HG03432 (cell line): ENCODE data around the gene FAM120AOS.
"Not testable (repeated sequence)": the region's sequence is repeated elsewhere in the genome, so short reads cannot be mapped to it uniquely, and the experiment has no call there.

Experiments
- ATAC-seq: cut with Tn5 transposase; IDR thresholded peaks from one replicate; pipeline ENCODE4 v1.9.1; 2021; ENCODE audit warnings: mild to moderate bottlenecking, moderate library complexity; ENCODE audit not compliant: unreplicated experiment

FAM120AOS gene

DNA sequence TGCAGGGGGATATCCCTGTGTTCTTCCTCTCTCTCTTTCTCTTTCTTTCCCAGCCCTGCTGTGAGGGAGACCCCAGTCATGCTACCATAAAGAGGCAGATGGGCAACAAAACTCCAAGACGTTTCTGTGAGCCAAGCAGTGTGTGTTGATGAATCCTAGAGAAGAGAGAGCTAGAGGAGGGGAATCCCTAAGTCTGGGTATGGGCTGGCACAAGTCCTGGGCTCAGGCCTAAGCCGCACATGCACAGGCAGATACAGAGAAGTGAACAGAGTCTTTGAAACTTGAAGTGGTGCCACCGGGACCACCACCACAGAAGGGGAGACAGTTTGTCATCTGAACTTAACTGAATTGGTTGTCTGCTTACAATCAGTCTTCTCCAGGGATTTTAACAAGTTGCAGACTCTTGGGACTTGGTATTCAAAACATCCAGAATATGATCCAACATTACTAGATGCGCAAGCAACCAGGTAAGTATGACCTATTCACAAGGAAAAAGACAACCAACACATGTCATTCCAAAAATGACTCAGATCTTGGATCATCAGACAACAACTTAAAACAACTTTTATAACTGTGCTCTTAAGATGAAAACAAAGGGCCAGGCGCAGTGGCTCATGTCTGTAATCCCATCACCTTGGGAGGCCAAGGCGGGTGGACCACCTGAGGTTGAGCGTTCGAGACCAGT, 12.3 kb downstream of the FAM120AOS start:
- ATAC-seq: no peak

- ATAC-seq: not testable (repeated sequence)
Measured at GRCh38 chr9:93439301-93439700, 14.1 kb downstream of the FAM120AOS start.

- ATAC-seq: no peak
Measured at GRCh38 chr9:93437996-93438395, 15.4 kb downstream of the FAM120AOS start.

- ATAC-seq: no peak
Measured at GRCh38 chr9:93436655-93437407, 16.6 kb downstream of the FAM120AOS start.

DNA sequence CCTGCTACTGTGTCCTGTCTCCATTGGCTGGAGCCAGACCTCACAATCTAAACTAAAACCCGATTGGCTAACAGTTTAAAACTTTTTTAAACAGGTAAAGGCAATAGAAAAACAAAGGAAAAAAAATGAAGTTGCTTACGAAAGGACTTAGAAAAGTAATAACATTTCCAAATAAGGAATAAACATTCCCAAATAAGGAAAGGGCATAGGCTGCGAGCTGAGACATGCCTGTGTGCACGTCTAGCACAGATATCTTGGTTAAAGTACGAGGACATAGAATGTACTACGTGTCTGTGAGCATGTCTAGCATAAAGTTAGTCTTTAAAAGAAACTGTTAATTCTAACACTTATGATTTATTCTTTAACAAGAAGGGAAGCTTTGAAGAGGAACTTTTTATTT, 17.2 kb downstream of the FAM120AOS start:
- no peak for ATAC-seq

DNA sequence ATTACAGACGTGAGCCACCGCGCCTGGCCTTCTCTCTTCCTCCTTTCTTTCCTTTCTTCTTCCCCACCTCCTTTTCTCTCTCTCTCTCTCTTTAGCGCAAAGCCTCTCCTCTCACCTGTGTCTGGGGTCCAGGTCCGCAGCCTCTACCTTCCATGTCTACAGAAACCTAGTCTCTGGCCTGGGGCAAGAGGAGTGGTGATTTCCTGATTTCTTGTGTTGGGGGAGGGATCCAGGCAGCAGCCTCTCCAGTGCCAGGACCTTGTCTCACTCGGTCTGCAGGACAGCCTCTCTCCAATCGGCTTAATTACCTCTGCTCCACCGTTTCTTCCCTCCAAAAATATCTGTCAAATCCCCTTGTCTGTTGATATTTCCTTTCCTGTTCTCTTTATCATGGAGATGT, 18.0 kb downstream of the FAM120AOS start:
- no peak for ATAC-seq

DNA sequence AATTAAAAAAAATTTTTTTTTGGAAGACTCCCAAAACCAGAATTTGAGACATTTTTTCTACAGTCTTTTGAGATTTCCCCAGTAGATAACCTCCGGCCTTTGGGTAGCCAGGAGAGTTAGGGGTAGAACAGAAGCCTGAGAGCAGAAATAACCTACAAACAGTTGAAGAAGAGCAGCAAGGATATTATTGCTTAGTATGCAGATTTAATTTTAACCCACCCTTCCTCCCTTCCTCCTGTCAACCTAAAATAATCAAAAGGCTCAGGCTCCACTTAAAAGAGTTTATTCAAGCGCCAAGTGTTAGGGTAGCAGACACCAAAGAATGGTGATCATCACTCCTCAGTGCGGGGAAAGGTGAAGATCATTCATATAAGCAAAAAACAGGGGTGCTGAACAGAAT, 19.3 kb downstream of the FAM120AOS start:
- ATAC-seq: no peak

DNA sequence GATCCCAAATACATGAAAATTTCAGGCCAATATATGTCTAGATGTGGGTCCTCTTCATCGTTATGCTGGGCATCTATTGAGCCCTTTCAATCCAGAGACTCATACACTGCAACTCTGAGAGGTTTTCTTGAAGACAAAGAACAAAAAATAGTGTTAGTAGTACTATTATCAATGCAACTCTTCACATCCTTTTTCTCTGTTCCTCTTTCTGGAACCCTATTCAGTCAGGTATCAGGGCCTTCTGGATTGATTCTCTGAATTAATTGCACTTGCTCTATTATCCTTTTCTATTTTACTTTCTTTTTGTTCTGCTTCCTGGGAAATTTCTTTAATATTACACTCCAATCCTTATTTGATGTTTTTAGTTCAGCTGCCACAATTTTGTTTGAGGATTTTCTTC, 20.4 kb downstream of the FAM120AOS start:
- no peak for ATAC-seq

DNA sequence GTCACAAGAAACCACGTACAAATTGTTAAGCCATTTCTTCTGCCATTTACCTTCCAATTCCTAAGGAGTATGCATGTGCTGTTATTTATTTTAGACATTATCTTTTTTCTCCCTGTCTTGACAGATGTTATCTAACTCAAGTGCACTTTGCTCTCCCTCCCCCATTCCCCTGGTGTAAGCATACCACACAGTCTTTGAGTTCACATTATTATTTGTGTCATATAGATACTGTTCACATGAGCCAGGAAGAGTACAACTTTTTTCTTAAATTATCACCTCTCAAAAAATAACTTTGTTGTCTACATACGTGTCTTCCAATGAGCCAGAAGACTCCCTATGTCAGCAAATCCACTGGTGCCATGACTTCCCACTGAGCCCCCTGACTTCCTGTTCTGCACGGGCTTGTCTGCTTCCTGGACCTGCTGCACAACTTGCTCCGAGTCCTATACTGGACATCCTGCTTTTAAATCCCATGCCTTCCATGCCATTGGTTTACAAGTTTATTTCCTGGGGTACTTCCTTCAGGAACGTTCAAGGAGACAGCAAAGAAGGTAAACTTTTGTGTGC, 21.8 kb downstream of the FAM120AOS start:
- ATAC-seq: no peak

GRCh38 chr9:93427655-93428379, 25.6 kb downstream of the FAM120AOS start:
- no peak for ATAC-seq

GRCh38 chr9:93422977-93423616, 30.3 kb downstream of the FAM120AOS start:
- no peak for ATAC-seq

DNA sequence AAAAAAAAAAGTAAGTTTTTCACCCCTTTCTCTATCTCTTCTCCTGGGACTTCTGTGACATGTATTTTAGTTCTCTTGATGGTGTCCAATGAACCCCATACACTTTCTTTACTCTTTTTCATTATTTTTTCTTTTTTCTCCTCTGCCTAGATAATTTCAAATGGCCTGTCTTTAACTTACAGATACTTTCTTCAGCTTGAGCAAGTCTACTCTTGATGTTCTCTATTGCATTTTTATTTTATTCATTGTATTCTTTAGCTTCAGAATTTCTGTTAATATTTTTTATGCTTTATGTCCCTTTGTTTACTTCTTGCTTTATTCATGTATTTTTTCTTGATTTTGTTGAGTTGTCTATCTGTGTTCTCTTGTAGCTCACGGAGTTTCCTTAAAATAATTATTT, 34.4 kb downstream of the FAM120AOS start:
- no peak for ATAC-seq

- ATAC-seq: no peak
Measured at GRCh38 chr9:93417538-93417937, 35.8 kb downstream of the FAM120AOS start.

DNA sequence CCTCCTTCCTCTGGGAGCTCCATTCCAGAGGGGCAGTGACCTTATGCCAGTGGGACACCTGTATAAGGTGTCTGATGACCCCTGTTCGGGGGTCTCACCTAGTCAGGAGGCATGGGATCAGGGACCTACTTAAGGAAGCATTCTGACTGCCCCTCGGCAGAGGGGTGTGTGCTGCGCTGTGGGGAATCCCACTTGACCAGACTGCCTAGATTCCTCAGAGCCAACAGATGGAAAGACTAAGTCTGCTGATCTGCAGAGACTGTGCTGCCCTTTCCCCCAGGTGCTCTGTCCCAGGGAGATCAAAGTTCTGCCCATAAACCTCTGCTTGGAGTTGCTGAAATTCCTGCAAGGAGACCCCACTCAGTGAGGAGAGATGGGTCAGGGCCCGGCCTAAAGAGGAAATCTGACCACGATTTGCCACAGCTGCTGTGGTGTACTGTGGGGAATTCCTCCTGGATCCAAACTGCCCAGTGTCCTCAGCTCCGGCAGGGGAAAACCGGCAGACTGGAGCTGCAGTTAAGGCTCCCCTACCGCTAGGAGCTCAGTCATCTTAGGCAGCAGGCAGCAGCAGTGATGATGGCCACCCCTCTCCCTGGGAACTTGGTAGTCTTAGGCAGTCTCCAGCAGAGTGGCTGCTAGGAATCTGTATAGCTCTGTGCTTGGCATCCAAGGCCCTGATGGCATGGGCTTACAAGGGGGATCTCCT, 36.7 kb downstream of the FAM120AOS start:
- no peak for ATAC-seq

DNA sequence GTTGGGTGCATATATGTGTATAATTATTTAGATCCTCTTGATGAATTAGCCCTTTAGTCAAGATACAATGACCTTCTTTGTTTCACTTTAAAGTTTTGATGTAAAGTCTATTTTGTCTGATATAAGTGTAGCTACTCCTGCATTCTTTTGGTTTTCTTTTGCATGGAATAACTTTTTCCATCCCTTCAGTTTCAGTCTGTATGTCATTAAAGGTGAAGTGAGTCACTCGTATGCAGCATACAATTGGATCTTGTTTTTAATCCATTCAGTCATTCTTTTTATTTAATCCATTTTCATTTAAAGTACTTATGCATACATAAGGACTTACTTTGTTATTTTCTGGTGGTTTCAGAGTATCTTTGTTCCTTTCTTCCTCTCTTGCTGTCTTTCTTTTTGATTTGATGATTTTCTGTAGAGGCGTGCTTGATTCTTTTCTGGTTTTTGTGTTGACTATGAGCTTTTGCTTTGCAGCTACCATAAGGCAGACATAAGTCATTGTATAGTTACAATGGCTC, 38.1 kb downstream of the FAM120AOS start:
- no peak for ATAC-seq

DNA sequence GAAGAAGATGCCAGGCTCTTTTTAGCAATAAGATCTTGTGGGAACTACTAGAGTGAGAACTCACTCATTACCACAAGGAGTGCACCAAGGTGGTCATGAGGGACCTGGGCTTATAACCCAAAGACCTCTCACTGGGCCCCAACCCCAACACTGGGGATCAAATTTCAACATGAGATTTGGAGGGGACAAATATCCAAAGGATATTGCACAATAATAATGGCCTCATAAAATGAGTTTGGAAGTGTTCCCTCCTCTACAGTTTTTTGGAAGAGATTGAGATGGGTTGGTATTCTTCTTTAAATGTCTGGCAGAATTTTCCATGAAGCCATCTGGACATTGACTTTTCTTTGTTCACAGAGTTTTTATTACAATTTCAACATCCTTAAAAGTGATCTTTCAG, 39.9 kb downstream of the FAM120AOS start:
- no peak for ATAC-seq

DNA sequence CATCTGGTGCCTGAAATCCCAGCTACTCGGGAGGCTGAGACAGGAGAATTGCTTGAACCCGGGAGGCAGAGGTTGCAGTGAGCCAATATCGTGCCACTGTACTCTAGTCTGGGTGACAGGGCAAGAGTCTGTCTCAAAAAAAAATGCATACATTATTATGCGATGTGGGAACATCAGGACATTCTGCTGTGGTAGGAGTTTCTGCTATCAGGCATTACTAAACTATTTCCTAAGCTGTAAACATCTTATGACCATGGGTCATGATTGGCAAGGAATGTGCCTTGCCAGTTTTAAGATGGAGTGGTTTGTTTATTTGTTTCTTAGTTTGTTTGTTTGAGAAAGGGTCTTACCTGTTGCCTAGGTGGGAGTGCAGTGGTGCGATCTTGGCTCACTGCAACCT, 47.0 kb downstream of the FAM120AOS start:
- ATAC-seq: no peak

GRCh38 chr9:93398471-93398870, 54.9 kb downstream of the FAM120AOS start:
- no peak for ATAC-seq

- ATAC-seq: no peak
Measured at GRCh38 chr9:93397661-93398373, 55.6 kb downstream of the FAM120AOS start.
